ENCODE data around the gene FYB2. TPM values are rescaled to one million over a fixed set of nuclear protein-coding genes. Genes with fewer than 3 reads are reported as not detected.

FYB2 gene
- total RNA-seq, 2 experiments from 2014 or later: not detected

GRCh38 chr1:56844545-56845136 lies 25.4 kb upstream of the FYB2 start:
- H3K27ac Mint-ChIP-seq: no peak overlapping the region
- no peak overlapping the region for H3K4me3 Mint-ChIP-seq
- no peaks in the 10 kb centered on the region for H3K9me3 Mint-ChIP-seq
- no peaks in the 10 kb centered on the region for H3K4me1 Mint-ChIP-seq
- H3K36me3 Mint-ChIP-seq: no peaks in the 10 kb centered on the region
- DNase-seq: no peak
- H3K27me3 Mint-ChIP-seq: peaks cover 6% of the 10 kb centered on the region

- Mint-ChIP-seq H3K27ac (no peak overlapping the region), H3K4me3 (no peak overlapping the region), H3K36me3 (no peaks in the 10 kb centered on the region), H3K27me3 (peaks cover 3% of the 10 kb centered on the region), H3K9me3 (no peaks in the 10 kb centered on the region), H3K4me1 (no peaks in the 10 kb centered on the region)
- no peak for DNase-seq
Measured at GRCh38 chr1:56843544-56843943, 24.3 kb upstream of the FYB2 start.

DNA sequence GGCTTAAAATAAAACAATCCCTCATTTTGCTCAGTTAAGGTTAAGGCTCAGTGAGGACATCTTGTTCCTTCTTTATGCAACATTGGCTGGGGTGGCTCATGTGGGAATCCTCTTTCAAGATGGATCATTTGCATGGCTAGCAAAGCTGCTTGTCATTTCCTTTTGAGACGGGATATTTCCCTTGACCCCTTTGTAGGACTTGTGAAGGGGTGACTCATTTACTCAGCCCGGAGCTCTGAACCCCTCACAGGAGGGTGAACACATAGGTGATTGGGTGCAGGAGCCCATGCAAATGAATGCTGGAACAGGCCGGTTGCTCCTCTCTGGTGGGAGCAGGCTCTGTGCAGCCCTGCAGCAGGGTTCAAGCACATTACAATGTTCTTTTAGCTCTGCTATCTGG lies 19.6 kb upstream of the FYB2 start:
- no peak overlapping the region for H3K4me3 Mint-ChIP-seq
- H3K27ac Mint-ChIP-seq: no peak overlapping the region

DNA sequence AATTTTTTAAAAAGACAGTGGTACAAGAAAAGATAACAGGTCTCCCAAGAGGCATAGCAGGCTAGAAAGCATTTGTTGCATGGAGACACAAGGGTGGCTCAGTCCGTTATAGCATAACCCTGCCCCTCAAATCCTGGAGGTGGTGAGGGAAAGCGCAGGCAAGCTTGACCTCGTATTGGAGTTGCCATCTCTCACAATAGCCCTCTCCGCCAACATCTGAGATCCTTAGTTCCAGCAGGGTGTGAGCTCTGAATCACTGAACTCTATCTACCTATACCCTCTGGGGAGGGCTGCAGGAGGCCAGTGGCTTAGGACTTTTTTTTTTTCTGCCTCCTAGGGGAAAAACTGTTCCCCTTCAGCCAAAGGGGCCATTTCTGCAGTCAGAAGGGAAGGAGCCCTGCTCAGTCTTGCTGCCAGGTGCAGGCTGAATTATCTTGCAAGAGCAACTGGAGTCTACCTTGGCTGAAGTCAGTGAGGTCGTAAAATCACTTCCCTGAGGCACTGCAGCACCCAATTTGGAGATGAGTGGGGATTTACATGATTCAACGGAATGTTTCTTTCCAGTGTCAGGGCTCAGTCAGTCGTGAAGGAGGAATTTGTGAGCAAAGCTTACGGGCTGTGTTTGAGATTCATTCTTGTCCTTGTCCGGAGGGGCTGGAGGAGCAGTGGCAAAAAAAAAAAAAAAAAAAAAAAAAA lies 18.2 kb upstream of the FYB2 start:
- Mint-ChIP-seq H3K4me1 (peaks cover 4% of the 10 kb centered on the region), H3K9me3 (no peaks in the 10 kb centered on the region), H3K27me3 (no peaks in the 10 kb centered on the region), H3K27ac (no peak overlapping the region), H3K4me3 (no peak overlapping the region), H3K36me3 (no peaks in the 10 kb centered on the region)
- DNase-seq: no peak

More for the DNA sequence above, 19.6 kb upstream of the FYB2 start:
- no peak for DNase-seq
- Mint-ChIP-seq H3K27me3 (no peaks in the 10 kb centered on the region), H3K9me3 (no peaks in the 10 kb centered on the region), H3K36me3 (no peaks in the 10 kb centered on the region), H3K4me1 (no peaks in the 10 kb centered on the region)

- no peak for DNase-seq
- Mint-ChIP-seq H3K27ac (no peak overlapping the region), H3K27me3 (peaks cover 5% of the 10 kb centered on the region), H3K4me3 (no peak overlapping the region), H3K36me3 (no peaks in the 10 kb centered on the region), H3K4me1 (peaks cover 9% of the 10 kb centered on the region), H3K9me3 (no peaks in the 10 kb centered on the region)
Measured at GRCh38 chr1:56836359-56836758, 17.2 kb upstream of the FYB2 start.

- Mint-ChIP-seq H3K27me3 (peaks cover 12% of the 10 kb centered on the region), H3K4me3 (no peak overlapping the region), H3K9me3 (no peaks in the 10 kb centered on the region), H3K36me3 (no peaks in the 10 kb centered on the region), H3K27ac (no peak overlapping the region), H3K4me1 (peaks cover 9% of the 10 kb centered on the region)
- no peak for DNase-seq
Measured at GRCh38 chr1:56835657-56836056, 16.5 kb upstream of the FYB2 start.

DNA sequence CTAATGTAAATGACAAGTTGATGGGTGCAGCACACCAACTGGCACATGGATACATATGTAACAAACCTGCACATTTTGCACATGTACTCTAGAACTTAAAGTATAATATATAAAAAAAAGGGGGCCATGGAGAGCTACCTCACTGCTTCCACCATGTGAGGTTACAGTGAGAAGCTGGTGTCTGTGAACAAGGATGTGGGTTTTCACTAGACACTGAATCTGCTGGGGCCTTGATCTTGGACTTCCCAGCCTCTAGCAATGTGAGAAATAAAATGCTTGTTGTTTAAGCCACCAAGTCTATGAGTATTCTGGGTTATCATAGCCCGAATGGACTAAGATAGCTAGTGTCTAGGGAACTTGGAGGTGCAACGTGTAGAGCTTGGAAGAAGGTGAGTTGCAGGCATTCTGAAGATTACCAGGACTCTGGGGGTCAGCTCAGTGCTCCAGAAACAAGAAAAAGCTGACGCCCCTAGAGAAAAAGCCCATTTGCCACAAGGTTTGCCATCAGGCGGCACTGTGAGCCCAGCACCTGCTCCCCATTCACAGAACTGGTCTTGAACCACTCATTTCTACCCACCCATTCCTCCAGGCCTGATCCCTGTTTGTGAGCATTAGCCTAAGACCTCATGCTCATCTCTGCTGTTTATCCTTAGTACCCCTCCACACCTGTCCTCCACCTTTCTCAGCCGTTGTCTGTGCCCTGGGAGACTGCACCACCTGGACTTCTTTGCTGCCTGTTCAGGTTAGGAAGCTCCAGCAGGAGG lies 15.1 kb upstream of the FYB2 start:
- no peaks in the 10 kb centered on the region for H3K9me3 Mint-ChIP-seq
- no peak overlapping the region for H3K27ac Mint-ChIP-seq
- H3K27me3 Mint-ChIP-seq: peaks cover 16% of the 10 kb centered on the region
- H3K4me1 Mint-ChIP-seq: peaks cover 9% of the 10 kb centered on the region
- H3K4me3 Mint-ChIP-seq: no peak overlapping the region
- H3K36me3 Mint-ChIP-seq: no peaks in the 10 kb centered on the region
- no peak for DNase-seq

- Mint-ChIP-seq H3K4me1 (peaks cover 9% of the 10 kb centered on the region), H3K27me3 (peaks cover 27% of the 10 kb centered on the region), H3K9me3 (no peaks in the 10 kb centered on the region), H3K36me3 (no peaks in the 10 kb centered on the region), H3K4me3 (no peak overlapping the region), H3K27ac (no peak overlapping the region)
- DNase-seq: no peak
Measured at GRCh38 chr1:56833088-56833487, 13.9 kb upstream of the FYB2 start.

GRCh38 chr1:56831871-56832693 lies 12.9 kb upstream of the FYB2 start:
- H3K27me3 Mint-ChIP-seq: peaks cover 27% of the 10 kb centered on the region
- no peak overlapping the region for H3K4me3 Mint-ChIP-seq
- no peaks in the 10 kb centered on the region for H3K9me3 Mint-ChIP-seq
- H3K27ac Mint-ChIP-seq: no peak overlapping the region
- DNase-seq: peak; percentile 51
- no peaks in the 10 kb centered on the region for H3K36me3 Mint-ChIP-seq
- peaks cover 9% of the 10 kb centered on the region for H3K4me1 Mint-ChIP-seq

DNA sequence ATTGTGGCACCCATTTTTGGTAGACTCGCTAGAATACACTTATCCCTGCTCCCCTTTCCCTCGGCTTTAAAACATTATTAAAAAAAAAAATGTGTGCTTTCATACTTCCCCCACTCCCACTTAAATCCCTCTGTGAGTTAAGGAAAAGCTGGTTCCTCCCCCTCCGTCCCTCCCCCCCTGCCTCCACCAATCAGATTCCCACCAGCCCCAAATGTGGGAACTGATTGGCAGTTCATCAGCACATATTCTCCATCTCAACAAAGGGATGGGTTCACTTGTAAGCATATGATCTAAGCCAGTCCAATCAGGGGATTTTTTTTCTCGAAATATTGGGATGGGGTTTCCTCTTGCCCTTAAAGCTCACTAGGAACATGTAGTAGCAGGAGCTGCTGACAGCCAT lies 10.8 kb upstream of the FYB2 start:
- no peak for DNase-seq
- H3K27ac Mint-ChIP-seq: no peak overlapping the region
- peaks cover 9% of the 10 kb centered on the region for H3K4me1 Mint-ChIP-seq
- H3K4me3 Mint-ChIP-seq: no peak overlapping the region
- H3K9me3 Mint-ChIP-seq: no peaks in the 10 kb centered on the region
- H3K27me3 Mint-ChIP-seq: peaks cover 33% of the 10 kb centered on the region
- no peaks in the 10 kb centered on the region for H3K36me3 Mint-ChIP-seq

DNA sequence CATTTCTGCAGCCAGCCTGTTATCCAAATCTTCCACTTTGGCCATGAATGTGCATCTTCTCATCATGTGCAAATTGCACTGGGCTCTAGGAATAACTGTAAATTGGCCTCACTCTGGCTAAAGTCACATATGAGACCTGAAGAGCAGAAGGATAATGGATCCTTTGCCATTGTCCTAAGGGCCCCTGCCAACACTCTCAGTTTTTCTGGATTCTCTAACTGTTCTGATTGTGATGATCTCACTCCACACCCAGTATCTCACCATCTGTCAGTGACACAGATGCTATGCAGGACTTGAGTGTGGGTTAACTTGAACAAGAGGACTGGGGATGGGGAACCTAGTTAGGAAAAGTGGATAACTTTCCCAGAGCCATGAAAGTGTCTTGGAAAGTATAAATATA lies 8.5 kb upstream of the FYB2 start:
- Mint-ChIP-seq H3K36me3 (no peaks in the 10 kb centered on the region), H3K27me3 (peaks cover 38% of the 10 kb centered on the region), H3K27ac (no peak overlapping the region), H3K4me1 (peaks cover 6% of the 10 kb centered on the region), H3K4me3 (no peak overlapping the region), H3K9me3 (no peaks in the 10 kb centered on the region)
- DNase-seq: no peak

GRCh38 chr1:56825436-56825835 lies 6.2 kb upstream of the FYB2 start:
- DNase-seq: no peak
- Mint-ChIP-seq H3K36me3 (no peaks in the 10 kb centered on the region), H3K27me3 (peaks cover 38% of the 10 kb centered on the region), H3K4me3 (no peak overlapping the region), H3K9me3 (no peaks in the 10 kb centered on the region), H3K4me1 (no peaks in the 10 kb centered on the region), H3K27ac (no peak overlapping the region)

DNA sequence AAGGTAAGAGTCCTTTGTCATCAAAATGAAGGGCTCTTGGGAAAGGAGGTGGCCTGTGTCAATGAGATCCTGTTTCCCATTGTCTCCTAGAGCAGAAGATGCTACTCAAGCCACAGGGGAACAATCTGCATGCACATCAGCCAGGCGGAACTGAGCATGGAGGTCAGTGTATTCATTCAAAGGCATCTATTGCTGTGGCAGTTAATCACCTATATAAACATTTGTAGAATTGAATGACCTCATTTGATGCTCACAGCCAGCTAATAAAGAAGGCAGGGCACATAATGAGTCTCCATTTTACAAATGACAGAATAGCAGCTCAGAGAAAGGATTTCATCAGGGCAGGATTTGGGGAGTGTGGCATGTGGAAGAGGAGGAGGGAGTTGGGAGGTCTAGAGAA lies 5.7 kb upstream of the FYB2 start:
- H3K27ac Mint-ChIP-seq: no peak overlapping the region
- no peak for DNase-seq
- H3K27me3 Mint-ChIP-seq: peaks cover 38% of the 10 kb centered on the region
- no peaks in the 10 kb centered on the region for H3K36me3 Mint-ChIP-seq
- H3K9me3 Mint-ChIP-seq: no peaks in the 10 kb centered on the region
- no peaks in the 10 kb centered on the region for H3K4me1 Mint-ChIP-seq
- no peak overlapping the region for H3K4me3 Mint-ChIP-seq

GRCh38 chr1:56824271-56824670 lies 5.1 kb upstream of the FYB2 start:
- no peak overlapping the region for H3K4me3 Mint-ChIP-seq
- H3K36me3 Mint-ChIP-seq: no peaks in the 10 kb centered on the region
- H3K4me1 Mint-ChIP-seq: no peaks in the 10 kb centered on the region
- H3K27ac Mint-ChIP-seq: no peak overlapping the region
- no peak for DNase-seq
- H3K9me3 Mint-ChIP-seq: no peaks in the 10 kb centered on the region
- H3K27me3 Mint-ChIP-seq: peaks cover 37% of the 10 kb centered on the region

- Mint-ChIP-seq H3K4me1 (no peaks in the 10 kb centered on the region), H3K9me3 (no peaks in the 10 kb centered on the region), H3K27ac (no peak overlapping the region), H3K36me3 (no peaks in the 10 kb centered on the region), H3K27me3 (peaks cover 29% of the 10 kb centered on the region), H3K4me3 (no peak overlapping the region)
- DNase-seq: no peak
Measured at GRCh38 chr1:56821462-56821797, 2.2 kb upstream of the FYB2 start.
